OCI-LY7 (cell line): ENCODE measurements around the gene PLEKHG4. TPM values are rescaled to one million over a fixed set of nuclear protein-coding genes. Genes with fewer than 3 reads are reported as not detected.

ENCODE experiments used
- BruUV-seq: library from RNA; stranded (reverse); fragments of 400-500 nt; replicated peaks from 2 replicates; lab custom pipeline; 2021; lab: Mats Ljungman, UMichigan
- CTCF ChIA-PET: fragments of 300-600 bp; sonication (Branson Sonifier 250); formaldehyde crosslinking; loops from one replicate; lab custom pipeline; 2022; ENCODE audit warnings: antibody characterized with exemption; ENCODE audit not compliant: unreplicated experiment; lab: Charles Lee
- POLR2A ChIA-PET: fragments of 300-600 bp; sonication (Branson Sonifier 250); formaldehyde crosslinking; loops from one replicate; lab custom pipeline; 2022; ENCODE audit warnings: antibody characterized with exemption; lab: Charles Lee
- DNase-seq: peaks from one replicate; pipeline ENCODE4 v3.0.0-alpha.2; 2015; ENCODE audit warnings: low spot score
- H2AFZ ChIP-seq: fragments of 200-600 bp; sonication (generic), shearing (Covaris generic); 2 replicates; pipeline ENCODE4 v1.6.1; 2014; ENCODE audit warnings: mild to moderate bottlenecking, antibody characterized with exemption, low read length, moderate library complexity
- H3K27ac ChIP-seq: fragments of 200-600 bp; sonication (generic); 2 replicates; pipeline ENCODE4 v1.5.1; 2014; ENCODE audit warnings: mixed run types, low read depth, mild to moderate bottlenecking, moderate library complexity, low read length, inconsistent platforms; ENCODE audit not compliant: poor library complexity, severe bottlenecking
- H3K36me3 ChIP-seq: fragments of 200-600 bp; sonication (generic); 2 replicates; pipeline ENCODE4 v1.6.1; 2014; ENCODE audit warnings: mild to moderate bottlenecking, antibody characterized with exemption, low read length, moderate library complexity, mixed read lengths; ENCODE audit not compliant: insufficient read depth
- H3K4me1 ChIP-seq: fragments of 200-600 bp; sonication (generic); 2 replicates; pipeline ENCODE4 v1.5.1; 2014; ENCODE audit warnings: mild to moderate bottlenecking, low read length; ENCODE audit not compliant: insufficient read depth, poor library complexity, severe bottlenecking
- H3K4me2 ChIP-seq: fragments of 200-600 bp; sonication (generic); 2 replicates; pipeline ENCODE4 v1.6.1; 2014; ENCODE audit warnings: mild to moderate bottlenecking, low read length
- H3K4me3 ChIP-seq: fragments of 200-600 bp; sonication (generic); 2 replicates; pipeline ENCODE4 v1.5.1; 2014; ENCODE audit warnings: mild to moderate bottlenecking, low read depth, low read length; ENCODE audit not compliant: poor library complexity, severe bottlenecking
- H3K79me2 ChIP-seq: fragments of 200-600 bp; sonication (generic); 2 replicates; pipeline ENCODE4 v1.6.1; 2016; ENCODE audit warnings: low read depth, mild to moderate bottlenecking, low read length, moderate library complexity, mixed read lengths; ENCODE audit not compliant: insufficient read depth
- H3K9me2 ChIP-seq: fragments of 200-600 bp; sonication (generic); 2 replicates; pipeline ENCODE4 v1.6.1; 2016; ENCODE audit warnings: mild to moderate bottlenecking, low read length, mixed read lengths; ENCODE audit not compliant: insufficient read depth
- H3K9me3 ChIP-seq: fragments of 200-600 bp; sonication (generic); 2 replicates; pipeline ENCODE4 v1.6.1; 2014; ENCODE audit warnings: mild to moderate bottlenecking, mixed run types, low read length, mixed read lengths
- H4K20me1 ChIP-seq: fragments of 200-600 bp; sonication (generic); 2 replicates; pipeline ENCODE4 v1.6.1; 2014; ENCODE audit warnings: mild to moderate bottlenecking, antibody characterized with exemption, low read length, moderate library complexity, mixed read lengths; ENCODE audit not compliant: insufficient read depth
- CTCF ChIP-seq: fragments of 200-600 bp; sonication (generic); conservative IDR thresholded peaks from 2 replicates; pipeline ENCODE4 v1.5.1; 2014; ENCODE audit warnings: mild to moderate bottlenecking, antibody characterized with exemption, low read length, moderate library complexity, mixed read lengths
- EZH2phosphoT487 ChIP-seq: fragments of 200-600 bp; sonication (generic); IDR thresholded peaks from 2 replicates; pipeline ENCODE4 v1.6.1; 2018; ENCODE audit warnings: low read depth, borderline replicate concordance, mild to moderate bottlenecking, mixed run types, antibody characterized with exemption, low read length, moderate library complexity, mixed read lengths
- intact Hi-C: fragments of 100-400 bp; cut with micrococcal nuclease; formaldehyde crosslinking; loops from one replicate; pipeline ENCODE4 v1.10.0; 2022; ENCODE audit not compliant: unreplicated experiment
- total RNA-seq, 2 experiments: library from RNA; depleted of rRNA in 1 of 2; stranded (reverse); fragments of >200 nt in 1 of 2; shearing (Covaris generic) in 1 of 2; gene quantifications; 2 replicates each; pipeline ENCODE4 v1.2.3, GENCODE V29; 2014 to 2022

PLEKHG4 gene
- total RNA-seq, 2 experiments from 2014 or later: 0.51 TPM; not detected in 1

- Histone ChIP-seq H4K20me1 (no peaks in the 10 kb centered on the region), H3K4me1 (peaks cover 61% of the 10 kb centered on the region), H3K4me2 (peak overlapping the region; percentile 94), H2AFZ (no peak overlapping the region), H3K36me3 (no peaks in the 10 kb centered on the region), H3K27ac (peak overlapping the region; percentile 70), H3K79me2 (no peaks in the 10 kb centered on the region; the same call in 1 of the 2 replicates), H3K9me2 (no peaks in the 10 kb centered on the region), H3K4me3 (peak overlapping the region; percentile 86), H3K9me3 (no peaks in the 10 kb centered on the region)
- intact Hi-C loops: no loop called here
- TF ChIP-seq EZH2phosphoT487: no peak
- TF ChIP-seq CTCF: no peak
- CTCF ChIA-PET: interaction anchor here (1.4 kb wide), 1 partner anchor 18 kb away, joined by 4 read pairs; the partner anchor contains the start of gene TMEM208
- BruUV-seq: no TSS peak
- POLR2A ChIA-PET: interaction anchor here (0.5 to 2.5 kb wide), 8 partner anchors 9 to 456 kb away, joined by 3 to 11 read pairs (median 3); partner anchors contain the start of gene TMEM208
- DNase-seq: no peak
Observed at GRCh38 chr16:67245186-67245585, 34.1 kb upstream of the PLEKHG4 start.

- Histone ChIP-seq H4K20me1 (no peaks in the 10 kb centered on the region), H3K9me3 (no peaks in the 10 kb centered on the region), H3K4me3 (peak overlapping the region; percentile 86), H3K79me2 (no peaks in the 10 kb centered on the region; the same call in 1 of the 2 replicates), H3K27ac (peak overlapping the region; percentile 70), H3K4me1 (peaks cover 61% of the 10 kb centered on the region), H3K9me2 (no peaks in the 10 kb centered on the region), H2AFZ (peak overlapping the region; percentile 73), H3K4me2 (peak overlapping the region; percentile 94), H3K36me3 (no peaks in the 10 kb centered on the region)
- BruUV-seq: no TSS peak
- TF ChIP-seq EZH2phosphoT487 (no peak), CTCF (no peak)
- intact Hi-C loops: loop anchor here (1.0 to 2.0 kb wide), 2 partner anchors 53 to 86 kb away; partner anchors contain the start of genes E2F4, FBXL8 and TRADD
- DNase-seq: no peak
- ChIA-PET POLR2A (interaction anchor here (0.7 to 2.5 kb wide), 5 partner anchors 9 to 234 kb away, joined by 3 to 8 read pairs (median 4); no protein-coding TSS in a partner anchor), CTCF (interaction anchor here (0.7 kb wide), 1 partner anchor 53 kb away, joined by 4 read pairs; no protein-coding TSS in a partner anchor)
Observed at GRCh38 chr16:67245674-67246080, 33.7 kb upstream of the PLEKHG4 start.
